ENCODE data around the gene LRBA.

DNA sequence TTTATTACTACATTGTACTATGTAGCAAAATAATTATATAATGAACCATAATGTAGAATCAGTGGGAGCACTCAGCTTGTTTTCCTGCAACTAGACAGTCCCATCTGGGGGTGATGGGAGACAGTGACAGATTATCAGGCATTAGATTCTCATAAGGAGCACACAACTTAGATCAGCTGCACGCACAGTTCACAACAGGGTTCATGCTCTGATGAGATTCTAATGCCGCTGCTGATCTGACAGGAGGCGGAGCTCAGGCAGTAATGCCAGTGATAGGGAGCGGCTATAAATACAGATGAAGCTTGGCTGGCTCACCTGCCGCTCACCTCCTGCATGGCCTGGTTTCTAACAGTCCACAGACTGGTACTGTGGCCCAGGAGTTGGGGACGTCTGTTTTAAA is 233.9 kb downstream of the LRBA start:
- TF ChIP-seq, protein P1, sequence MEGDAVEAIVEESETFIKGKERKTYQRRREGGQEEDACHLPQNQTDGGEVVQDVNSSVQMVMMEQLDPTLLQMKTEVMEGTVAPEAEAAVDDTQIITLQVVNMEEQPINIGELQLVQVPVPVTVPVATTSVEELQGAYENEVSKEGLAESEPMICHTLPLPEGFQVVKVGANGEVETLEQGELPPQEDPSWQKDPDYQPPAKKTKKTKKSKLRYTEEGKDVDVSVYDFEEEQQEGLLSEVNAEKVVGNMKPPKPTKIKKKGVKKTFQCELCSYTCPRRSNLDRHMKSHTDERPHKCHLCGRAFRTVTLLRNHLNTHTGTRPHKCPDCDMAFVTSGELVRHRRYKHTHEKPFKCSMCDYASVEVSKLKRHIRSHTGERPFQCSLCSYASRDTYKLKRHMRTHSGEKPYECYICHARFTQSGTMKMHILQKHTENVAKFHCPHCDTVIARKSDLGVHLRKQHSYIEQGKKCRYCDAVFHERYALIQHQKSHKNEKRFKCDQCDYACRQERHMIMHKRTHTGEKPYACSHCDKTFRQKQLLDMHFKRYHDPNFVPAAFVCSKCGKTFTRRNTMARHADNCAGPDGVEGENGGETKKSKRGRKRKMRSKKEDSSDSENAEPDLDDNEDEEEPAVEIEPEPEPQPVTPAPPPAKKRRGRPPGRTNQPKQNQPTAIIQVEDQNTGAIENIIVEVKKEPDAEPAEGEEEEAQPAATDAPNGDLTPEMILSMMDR (conservative IDR thresholded peaks at IDR 0.05): no peak
- no peak for TF ChIP-seq EZH2 (IDR thresholded peaks at IDR 0.05; ENCODE audit: low read depth)

Measured in PC-9 (cell line).